ENCODE data around the gene AGXT.

AGXT gene

GRCh38 chr2:240878341-240878936 lies 9.8 kb downstream of the AGXT start:
- Histone ChIP-seq H3K27me3 (ENCODE audit: insufficient read depth, low read length) (no peaks in the 10 kb centered on the region), H3K36me3 (ENCODE audit: insufficient read depth, low read length) (no peaks in the 10 kb centered on the region), H3K4me2 (ENCODE audit: low read length) (no peak overlapping the region), H4K20me1 (ENCODE audit: insufficient read depth, low read length) (no peaks in the 10 kb centered on the region), H3K9me2 (ENCODE audit: low read depth, low read length) (no peaks in the 10 kb centered on the region), H3K4me3 (ENCODE audit: low read depth, low read length, poor library complexity, severe bottlenecking) (no peak overlapping the region), H3K9me3 (ENCODE audit: low read length) (no peaks in the 10 kb centered on the region), H3K79me2 (ENCODE audit: insufficient read depth, low read length) (no peaks in the 10 kb centered on the region), H2AFZ (ENCODE audit: low read length) (no peak overlapping the region), H3F3A (ENCODE audit: insufficient read depth, low read length) (no peaks in the 10 kb centered on the region), H3K27ac (ENCODE audit: low read depth, low read length, poor library complexity, severe bottlenecking) (no peak overlapping the region), H3K4me1 (ENCODE audit: insufficient read depth, low read length, severe bottlenecking) (no peaks in the 10 kb centered on the region), H3K9ac (ENCODE audit: low read length) (no peak overlapping the region)
- no peak for TF ChIP-seq EZH2 (IDR thresholded peaks at IDR 0.05; ENCODE audit: borderline replicate concordance, low read length)
- TF ChIP-seq CTCF (IDR thresholded peaks at IDR 0.05; ENCODE audit: low read length): no peak

GRCh38 chr2:240879105-240879504 lies 10.5 kb downstream of the AGXT start:
- Histone ChIP-seq H4K20me1 (ENCODE audit: insufficient read depth, low read length) (no peaks in the 10 kb centered on the region), H3K4me3 (ENCODE audit: low read depth, low read length, poor library complexity, severe bottlenecking) (no peak overlapping the region), H3F3A (ENCODE audit: insufficient read depth, low read length) (no peaks in the 10 kb centered on the region), H3K27ac (ENCODE audit: low read depth, low read length, poor library complexity, severe bottlenecking) (no peak overlapping the region), H3K9me3 (ENCODE audit: low read length) (no peaks in the 10 kb centered on the region), H3K4me2 (ENCODE audit: low read length) (no peak overlapping the region), H3K27me3 (ENCODE audit: insufficient read depth, low read length) (no peaks in the 10 kb centered on the region), H3K36me3 (ENCODE audit: insufficient read depth, low read length) (no peaks in the 10 kb centered on the region), H3K4me1 (ENCODE audit: insufficient read depth, low read length, severe bottlenecking) (no peaks in the 10 kb centered on the region), H2AFZ (ENCODE audit: low read length) (no peak overlapping the region), H3K9me2 (ENCODE audit: low read depth, low read length) (no peaks in the 10 kb centered on the region), H3K9ac (ENCODE audit: low read length) (no peak overlapping the region), H3K79me2 (ENCODE audit: insufficient read depth, low read length) (no peaks in the 10 kb centered on the region)
- TF ChIP-seq EZH2 (IDR thresholded peaks at IDR 0.05; ENCODE audit: borderline replicate concordance, low read length): no peak
- TF ChIP-seq CTCF (IDR thresholded peaks at IDR 0.05; ENCODE audit: low read length): no peak

- no peaks in the 10 kb centered on the region for H4K20me1 ChIP-seq (ENCODE audit: insufficient read depth, low read length)
- H2AFZ ChIP-seq (ENCODE audit: low read length): no peak overlapping the region
- H3K9ac ChIP-seq (ENCODE audit: low read length): no peak overlapping the region
- no peaks in the 10 kb centered on the region for H3F3A ChIP-seq (ENCODE audit: insufficient read depth, low read length)
- H3K4me1 ChIP-seq (ENCODE audit: insufficient read depth, low read length, severe bottlenecking): no peaks in the 10 kb centered on the region
- H3K4me2 ChIP-seq (ENCODE audit: low read length): no peak overlapping the region
- no peaks in the 10 kb centered on the region for H3K9me2 ChIP-seq (ENCODE audit: low read depth, low read length)
- H3K36me3 ChIP-seq (ENCODE audit: insufficient read depth, low read length): no peaks in the 10 kb centered on the region
- H3K27me3 ChIP-seq (ENCODE audit: insufficient read depth, low read length): 0 out of 2 replicates have a peak, but pooled peaks cover 4% of the 10 kb centered on the region
- no peak overlapping the region for H3K27ac ChIP-seq (ENCODE audit: low read depth, low read length, poor library complexity, severe bottlenecking)
- no peaks in the 10 kb centered on the region for H3K79me2 ChIP-seq (ENCODE audit: insufficient read depth, low read length)
- H3K9me3 ChIP-seq (ENCODE audit: low read length): no peaks in the 10 kb centered on the region
- TF ChIP-seq EZH2 (IDR thresholded peaks at IDR 0.05; ENCODE audit: borderline replicate concordance, low read length) (no peak), CTCF (IDR thresholded peaks at IDR 0.05; ENCODE audit: low read length) (no peak)
- H3K4me3 ChIP-seq (ENCODE audit: low read depth, low read length, poor library complexity, severe bottlenecking): no peak overlapping the region
Measured at GRCh38 chr2:240881913-240882312, 13.3 kb downstream of the AGXT start.

Data from OCI-LY1 (cell line).